Measurements from ENCODE around the gene RNF2.

DNA sequence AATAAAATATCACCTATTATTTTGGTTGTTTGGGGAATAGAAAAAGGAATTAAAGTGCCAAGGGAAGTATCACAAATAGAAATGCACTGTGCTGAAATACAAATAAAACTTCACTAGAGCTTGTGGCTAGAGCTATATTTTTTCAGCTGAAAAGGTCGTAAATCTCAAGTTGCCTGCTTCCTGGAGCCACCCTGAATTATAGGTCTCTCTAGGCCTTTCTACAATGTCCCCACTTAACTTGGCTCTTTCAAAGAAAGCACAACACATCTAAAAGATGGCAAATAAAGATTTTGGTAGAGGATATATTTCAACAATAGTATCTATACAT is 5.0 kb upstream of the RNF2 start:
- TF ChIP-seq POLR2A (IDR thresholded peaks at IDR 0.05; ENCODE audit: low read length), result no peak
- TF ChIP-seq GATA1 (IDR thresholded peaks at IDR 0.05; ENCODE audit: low read depth, low read length), result no peak

Data from erythroblast (primary cell).